Medulla oblongata (tissue), 1 donor: Measurements from ENCODE around the gene TMCC3.
"Not testable (repeated sequence)": the region's sequence is repeated elsewhere in the genome, so short reads cannot be mapped to it uniquely, and the experiment has no call there.

Experiments used
- DNase-seq: peaks from one replicate; pipeline ENCODE4 v3.0.0-alpha.2; 2015; ENCODE audit errors: extremely low spot score

Gene TMCC3, protein sequence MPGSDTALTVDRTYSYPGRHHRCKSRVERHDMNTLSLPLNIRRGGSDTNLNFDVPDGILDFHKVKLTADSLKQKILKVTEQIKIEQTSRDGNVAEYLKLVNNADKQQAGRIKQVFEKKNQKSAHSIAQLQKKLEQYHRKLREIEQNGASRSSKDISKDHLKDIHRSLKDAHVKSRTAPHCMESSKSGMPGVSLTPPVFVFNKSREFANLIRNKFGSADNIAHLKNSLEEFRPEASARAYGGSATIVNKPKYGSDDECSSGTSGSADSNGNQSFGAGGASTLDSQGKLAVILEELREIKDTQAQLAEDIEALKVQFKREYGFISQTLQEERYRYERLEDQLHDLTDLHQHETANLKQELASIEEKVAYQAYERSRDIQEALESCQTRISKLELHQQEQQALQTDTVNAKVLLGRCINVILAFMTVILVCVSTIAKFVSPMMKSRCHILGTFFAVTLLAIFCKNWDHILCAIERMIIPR

DNA sequence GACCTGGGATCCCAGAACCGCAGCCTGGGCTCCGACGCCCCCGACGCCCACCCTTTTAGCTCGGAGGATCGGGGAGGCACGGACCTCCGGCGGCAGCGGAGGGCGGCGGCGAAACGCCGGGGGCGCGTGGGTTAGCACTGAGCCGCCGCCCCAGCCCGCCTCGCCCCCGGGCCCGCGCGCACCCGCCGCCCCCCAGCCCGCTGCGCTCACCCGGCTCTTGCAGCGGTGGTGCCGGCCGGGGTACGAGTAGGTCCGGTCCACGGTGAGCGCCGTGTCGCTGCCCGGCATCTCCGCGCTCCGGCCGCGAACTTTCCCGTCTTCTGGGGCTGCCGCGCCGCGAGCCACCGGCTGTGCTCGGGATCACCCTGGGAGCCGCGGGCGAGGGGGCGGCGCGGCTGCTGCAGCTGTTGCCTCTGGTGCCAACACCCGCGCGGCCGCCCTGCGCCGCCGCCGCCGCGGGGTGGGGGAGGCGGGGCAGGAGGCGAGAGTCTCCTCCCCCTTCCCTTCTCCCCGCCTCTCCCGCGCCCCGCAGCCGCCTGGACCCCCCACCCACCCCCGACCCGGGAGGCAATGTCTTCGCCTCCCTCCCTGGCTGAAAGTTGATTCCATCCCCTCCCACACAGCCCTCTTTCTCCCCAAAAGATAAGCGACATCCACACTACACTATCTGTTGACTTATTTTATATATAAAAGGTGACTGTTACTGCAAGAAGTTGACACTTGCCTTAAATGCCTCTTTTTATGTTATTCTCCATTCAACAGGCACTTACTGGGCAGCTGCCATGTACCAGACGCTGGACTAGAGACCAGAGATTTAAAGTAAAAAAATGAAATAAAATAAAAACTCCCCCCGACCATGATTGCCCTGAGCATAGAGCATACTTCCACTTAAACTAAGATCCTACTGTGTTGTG is at the start of gene TMCC3:
TMCC3 (minus strand) TSS at position 415 of the 914 bp plus-strand sequence; CDS start at position 288, 127 bp downstream.
- peak; percentile 84 for DNase-seq

DNA sequence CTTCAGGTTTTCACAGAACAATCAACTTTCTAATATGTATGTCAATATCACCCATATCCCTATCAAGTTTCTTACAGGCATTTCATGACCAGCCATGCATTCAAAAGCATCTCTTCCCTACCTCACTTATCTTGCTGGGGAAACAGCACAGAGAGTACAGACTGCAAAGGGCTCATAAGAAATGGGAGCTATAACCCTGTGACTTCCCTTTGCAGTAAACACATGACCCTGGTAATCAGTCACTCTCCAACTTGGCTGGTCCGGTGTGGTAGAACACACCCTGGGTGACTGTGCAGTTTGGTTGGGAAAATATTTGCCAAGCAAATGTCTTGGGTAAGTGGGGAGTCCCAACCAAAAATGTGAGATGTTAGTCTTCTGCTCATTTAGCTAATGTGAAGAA is 49.4 kb upstream of the TMCC3 start:
- no peak for DNase-seq

DNA sequence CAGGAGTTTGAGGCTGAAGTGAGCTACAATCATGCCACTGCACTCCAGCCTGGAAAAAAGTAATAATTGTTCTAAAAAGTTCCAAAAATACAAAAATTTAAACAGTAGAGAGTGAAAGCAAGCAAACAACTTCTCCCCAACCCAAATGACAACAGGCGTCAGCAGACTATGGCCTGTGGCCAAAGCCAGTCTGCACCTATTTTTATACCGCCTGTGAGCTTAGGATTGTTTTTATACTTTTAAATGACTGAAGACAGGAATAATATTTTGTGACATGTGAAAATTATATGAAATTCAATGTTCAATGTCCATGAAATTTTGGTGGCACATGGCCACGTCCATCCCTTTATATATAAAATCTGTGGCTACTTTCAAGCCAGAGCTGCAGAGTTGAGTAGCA is 48.2 kb upstream of the TMCC3 start:
- DNase-seq = no peak

DNA sequence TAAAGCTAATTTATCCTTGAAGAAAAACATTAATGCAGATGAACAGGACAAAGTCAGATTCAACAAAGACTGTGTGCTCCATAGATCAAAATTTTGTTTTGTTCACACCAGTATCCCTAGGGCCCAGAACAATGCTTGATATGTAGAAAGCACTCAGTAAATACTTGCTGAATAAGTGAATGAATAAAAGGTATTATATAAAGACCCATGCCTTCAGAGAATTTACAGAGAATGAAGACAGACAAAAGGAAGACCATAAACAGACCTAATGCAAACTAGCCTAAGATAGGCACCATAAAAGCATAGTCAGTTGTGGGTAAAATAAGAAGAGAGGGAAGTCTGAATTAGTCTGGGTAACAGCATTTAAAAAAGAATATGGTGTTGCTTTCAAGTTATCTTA is 47.3 kb upstream of the TMCC3 start:
- DNase-seq = no peak

DNA sequence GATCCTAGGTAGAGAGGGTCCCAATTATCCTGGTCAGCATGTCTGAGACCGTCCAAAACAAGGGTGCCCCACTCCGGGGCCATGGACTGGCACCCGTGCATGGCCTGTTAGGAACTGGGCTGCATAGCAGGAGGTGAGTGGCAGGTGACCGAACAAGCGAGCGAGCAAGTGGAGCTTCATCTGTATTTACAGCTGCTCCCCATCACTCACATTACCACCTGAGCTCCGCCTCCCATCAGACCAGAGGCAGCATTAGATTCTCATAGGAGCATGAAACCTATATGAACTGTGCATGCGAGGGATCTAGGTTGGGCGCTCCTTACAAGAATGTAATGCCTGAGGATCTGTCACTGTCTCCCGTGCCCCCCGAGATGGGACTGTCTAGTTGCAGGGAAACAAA is 44.4 kb upstream of the TMCC3 start:
- DNase-seq = no peak

DNA sequence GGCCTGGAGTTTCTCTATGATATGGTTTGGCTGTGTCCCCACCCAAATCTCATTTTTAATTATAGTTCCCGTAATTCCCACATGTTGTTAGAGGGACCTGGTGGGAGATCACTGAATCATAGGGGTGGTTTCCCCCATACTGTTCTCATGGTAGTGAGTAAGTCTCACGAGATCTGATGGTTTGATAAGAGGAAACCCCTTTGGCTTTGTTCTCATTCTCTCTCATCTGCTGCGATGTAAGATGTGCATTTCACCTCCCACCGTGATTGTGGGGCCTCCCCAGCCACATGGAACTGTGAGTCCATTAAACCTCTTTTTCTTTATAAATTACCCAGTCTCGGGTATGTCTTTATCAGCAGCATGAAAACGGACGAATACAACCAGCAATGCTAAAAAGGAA is 42.5 kb upstream of the TMCC3 start:
- not testable (repeated sequence) for DNase-seq

DNA sequence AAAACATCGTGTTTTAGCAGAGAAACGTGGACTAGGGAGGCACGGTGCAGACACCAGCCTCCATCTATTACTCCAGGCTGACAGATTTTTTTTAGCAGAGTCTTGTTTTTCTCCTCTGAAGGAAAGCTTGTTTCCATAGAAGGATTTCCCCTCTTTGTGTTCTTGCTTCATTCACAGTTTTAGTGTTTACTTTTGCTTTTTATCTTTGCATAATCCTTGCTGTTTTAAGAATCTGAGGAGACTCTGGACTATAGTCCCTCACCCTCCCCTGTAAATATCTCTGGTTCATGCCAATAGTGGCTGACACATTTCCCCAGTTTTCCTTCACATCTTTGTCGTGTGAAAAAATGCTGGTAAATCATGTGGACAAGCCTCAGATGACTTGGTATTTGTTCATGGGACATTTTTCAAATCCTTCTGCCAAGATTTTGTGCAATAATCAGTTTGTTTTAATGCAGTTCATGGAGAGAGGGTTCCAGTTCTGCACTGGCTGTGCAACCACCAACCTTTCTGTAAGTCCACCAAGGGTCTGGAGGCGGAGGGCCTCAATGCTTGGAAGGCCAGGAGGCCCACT is 39.9 kb upstream of the TMCC3 start:
- DNase-seq = no peak

DNA sequence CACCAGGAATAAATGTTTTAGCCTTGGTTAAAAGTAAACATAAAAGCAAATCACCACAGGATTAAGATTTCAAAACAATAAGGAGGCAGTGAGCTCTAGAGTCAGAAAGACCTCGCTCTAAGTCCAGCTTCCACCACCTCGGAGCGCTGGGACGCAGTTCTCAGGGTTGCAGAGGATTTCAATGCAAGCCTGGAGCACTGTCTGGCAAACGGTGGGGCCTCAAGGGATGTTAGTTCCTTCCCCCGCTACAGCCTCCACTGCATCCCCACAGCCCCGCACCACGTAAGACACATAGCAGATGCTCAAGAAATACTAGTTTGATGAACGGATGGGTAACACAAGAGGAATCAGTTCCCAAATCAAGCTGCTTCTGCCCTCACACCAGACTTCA is 39.3 kb upstream of the TMCC3 start:
- no peak for DNase-seq

DNA sequence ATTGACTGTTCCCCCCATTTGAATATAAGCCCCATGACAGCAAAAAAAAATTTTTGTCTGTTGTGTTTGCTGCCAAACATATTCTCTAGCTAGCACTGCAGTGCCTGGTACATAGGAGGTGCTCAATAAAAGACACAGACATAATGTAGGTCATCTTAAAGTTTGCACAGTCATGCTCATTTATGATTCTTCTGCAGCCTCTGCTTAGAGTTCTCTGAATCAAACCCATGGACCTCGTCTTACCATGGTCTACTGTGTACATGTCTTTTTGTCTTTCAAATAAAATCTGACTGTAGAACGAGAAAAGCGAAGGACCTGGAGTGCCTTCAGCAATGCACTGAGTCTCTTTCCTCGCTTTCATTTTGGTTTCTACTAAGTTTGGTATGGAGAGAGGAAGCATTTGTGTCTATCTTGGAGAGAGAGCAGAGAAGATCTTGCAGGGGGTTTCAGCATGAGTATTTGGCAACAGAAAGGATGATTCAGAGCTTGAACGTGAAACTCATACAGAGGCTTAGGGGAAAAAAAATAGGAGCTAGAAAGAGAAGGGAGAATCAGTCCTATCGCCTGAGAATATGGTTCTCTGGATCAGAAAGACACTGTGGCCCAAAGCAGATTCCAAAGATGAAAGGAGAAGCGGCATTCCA is 38.8 kb upstream of the TMCC3 start:
- DNase-seq = peak; percentile 45

DNA sequence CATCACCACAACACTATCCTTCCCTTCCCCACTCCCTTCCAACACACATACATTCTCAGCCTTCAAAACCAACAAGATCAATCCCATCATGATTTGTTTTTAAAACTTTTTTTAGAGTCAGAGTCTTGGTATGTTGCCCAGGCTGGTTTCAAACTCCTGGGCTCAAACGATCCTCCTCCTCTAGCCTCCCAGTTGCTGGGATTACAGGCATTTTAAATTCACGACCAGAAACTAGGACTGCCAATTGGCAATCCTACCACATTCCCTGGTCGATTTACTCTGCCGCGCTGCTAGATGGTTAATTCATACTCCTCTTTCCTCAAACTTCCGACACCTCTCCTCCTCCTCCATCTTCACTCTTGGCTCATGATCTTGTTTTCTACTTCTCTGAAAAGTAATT is 37.5 kb upstream of the TMCC3 start:
- no peak for DNase-seq

DNA sequence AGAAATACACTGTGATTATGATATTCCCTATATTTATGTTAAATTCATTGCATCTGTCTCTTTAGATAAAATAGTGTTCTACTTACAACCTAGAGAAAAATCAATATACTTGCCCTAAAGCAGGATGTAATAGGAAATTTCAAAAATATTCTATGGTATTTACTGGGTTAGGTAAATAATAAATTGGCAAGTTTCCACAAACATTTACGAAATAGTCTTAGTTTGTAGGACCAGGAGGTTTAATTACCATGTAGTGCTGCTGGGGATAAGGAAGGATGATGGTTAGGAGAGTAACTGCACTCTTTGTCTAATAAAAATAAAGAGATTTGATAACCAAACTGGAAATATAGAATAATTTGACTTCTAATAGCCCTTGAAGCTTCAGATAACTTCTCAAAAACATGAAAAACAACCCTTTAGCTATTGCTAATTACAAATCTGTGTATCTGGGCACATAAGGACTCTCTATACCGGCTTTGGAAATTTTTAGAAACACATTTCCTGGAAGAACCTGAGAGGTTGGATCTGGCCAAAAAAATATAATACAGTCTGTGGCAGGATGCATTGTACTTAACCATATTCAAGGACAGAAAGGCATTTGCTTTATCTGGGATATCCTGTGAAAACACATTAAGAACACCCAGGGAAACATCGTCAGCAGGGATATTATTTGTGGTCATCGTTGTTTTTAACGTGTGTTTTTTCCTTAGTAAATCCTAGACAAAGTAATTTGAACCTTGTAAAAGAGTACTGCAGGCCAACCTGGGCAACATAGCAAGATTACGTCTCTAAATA is 36.7 kb upstream of the TMCC3 start:
- DNase-seq = no peak

DNA sequence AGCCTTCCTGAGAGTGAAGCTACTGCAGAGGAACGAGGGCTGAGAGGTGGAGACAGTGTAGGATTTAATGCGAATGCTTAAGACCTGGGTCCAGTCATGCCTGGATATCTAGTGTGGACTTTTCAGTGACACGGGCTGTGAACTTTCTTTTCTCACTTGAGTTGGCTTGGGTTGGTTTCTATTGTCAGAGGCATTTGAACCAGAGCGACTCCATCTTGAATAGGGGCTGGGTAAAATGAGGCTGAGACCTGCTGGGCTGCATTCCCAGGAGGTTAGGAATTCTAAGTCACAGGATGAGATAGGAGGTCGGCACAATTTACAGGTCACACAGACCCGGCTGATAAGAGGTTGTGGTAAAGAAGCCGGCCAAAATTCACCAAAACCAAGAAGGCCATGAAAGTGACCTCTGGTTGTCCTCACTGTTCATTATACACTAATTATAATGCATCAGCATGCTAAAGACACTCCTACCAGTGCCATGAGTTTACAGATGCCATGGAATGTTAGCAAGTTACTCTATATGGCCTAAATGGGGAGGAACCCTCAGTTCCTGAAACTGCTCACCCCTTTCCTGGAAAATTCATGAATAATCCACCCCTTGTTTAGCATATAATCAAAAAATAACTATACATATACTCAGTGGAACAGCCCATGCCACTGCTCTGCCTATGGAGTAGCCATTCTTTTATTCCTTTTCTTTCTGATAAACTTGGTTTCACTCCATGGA is 34.2 kb upstream of the TMCC3 start:
- DNase-seq = no peak

DNA sequence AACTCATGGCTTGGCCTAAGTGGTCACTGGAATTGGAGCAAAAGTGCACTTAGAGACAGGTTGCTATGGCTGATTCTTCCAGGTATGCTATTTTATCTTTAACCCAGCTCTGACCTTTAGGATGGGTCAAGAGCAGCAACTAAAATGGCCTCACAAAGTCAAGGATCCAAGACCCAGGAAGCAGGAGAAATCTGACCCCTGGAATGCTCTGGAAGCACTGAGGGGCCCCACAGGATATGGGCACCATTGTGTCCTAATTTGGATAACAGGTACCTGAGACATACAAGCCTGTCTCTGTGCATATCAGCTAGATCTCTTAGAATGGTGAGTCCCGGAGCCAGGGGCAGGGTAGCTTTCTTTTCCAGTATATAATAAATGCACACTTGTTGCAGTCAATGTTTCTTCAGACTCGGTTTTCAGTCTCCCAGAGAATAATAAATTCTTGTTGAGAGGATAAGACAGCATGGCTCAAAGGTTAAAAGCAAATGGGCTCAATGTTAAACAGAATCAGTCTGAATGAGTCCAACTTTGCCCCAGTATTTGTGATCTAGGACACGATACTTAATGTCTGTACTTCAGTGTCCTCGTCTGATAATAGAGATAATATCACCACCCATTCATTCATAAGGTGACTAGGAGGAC is 29.3 kb upstream of the TMCC3 start:
- DNase-seq = no peak

DNA sequence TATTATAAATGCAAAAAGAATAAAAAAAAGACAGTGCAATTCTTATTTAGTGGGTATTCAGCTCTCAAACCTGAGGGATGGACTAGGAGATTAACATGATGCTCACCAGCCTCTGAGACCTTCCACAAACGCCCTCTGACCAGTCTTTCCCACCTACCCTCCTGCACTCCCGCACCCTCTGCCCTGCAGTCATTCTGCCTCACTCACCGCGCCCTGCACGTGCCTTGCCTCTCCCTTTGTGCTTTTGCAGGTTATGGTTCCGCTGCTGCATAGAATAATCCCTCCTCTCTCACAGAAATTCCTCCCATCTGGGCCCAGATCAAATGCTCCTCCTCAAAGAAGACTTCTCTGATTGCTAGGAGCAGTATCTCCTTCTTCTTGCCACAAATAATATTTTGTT is 28.5 kb upstream of the TMCC3 start:
- DNase-seq = no peak

DNA sequence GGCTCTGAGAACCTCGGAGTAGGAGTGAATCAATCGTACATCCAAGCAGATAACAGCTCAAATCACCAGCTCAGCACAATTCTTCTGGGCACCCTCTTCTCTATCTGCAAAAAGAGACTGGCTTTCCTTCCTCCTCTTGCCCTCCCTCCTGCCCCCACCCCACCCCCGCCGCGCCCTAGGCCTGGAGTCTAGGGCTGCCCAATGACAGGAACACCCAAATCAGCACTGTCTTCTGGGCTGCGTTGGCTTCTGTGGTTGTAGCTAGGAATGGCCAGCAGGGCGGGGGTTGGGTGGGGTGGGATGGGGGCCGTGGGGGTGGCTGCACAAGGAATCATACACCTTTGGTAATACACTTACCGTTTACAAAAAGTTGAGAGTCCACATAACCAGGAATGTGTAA is 28.0 kb upstream of the TMCC3 start:
- DNase-seq = no peak

DNA sequence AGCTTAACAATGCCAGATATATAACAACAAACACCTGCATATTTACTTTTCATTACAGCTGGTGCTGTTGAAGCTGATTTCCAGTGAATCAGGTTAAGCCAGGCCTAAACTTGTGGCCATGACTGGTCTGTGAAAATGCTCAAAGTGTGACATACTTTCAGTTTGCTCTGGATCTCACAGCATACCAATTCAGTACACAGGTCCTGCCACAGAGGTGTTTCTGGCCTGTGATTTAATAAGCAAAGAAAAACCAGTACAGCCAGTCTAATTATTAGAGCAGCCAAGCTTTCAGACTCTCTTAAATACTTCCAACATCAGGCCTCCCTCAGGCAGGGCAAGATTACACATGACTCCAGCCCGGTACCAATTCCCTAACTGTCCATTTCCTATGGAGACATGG is 27.4 kb upstream of the TMCC3 start:
- DNase-seq = no peak

DNA sequence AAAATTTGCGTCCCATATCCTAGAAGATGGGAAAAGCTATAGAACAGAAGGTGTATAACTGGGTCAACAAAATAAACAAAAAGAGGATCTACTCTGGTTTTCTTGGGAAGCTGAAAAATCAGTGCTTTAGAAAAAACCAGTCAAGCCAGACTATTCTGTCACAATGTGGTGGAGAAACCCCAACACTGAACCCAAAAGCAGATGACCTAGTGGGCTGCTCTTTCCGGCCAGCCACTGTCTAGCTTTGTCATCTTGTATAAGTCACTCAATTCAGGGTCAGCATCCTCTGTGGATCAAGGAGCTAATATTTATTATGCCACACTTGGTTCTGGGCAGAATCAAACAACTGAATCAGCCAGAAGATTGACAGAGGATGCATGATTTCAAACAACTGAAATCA is 26.6 kb upstream of the TMCC3 start:
- DNase-seq = no peak

DNA sequence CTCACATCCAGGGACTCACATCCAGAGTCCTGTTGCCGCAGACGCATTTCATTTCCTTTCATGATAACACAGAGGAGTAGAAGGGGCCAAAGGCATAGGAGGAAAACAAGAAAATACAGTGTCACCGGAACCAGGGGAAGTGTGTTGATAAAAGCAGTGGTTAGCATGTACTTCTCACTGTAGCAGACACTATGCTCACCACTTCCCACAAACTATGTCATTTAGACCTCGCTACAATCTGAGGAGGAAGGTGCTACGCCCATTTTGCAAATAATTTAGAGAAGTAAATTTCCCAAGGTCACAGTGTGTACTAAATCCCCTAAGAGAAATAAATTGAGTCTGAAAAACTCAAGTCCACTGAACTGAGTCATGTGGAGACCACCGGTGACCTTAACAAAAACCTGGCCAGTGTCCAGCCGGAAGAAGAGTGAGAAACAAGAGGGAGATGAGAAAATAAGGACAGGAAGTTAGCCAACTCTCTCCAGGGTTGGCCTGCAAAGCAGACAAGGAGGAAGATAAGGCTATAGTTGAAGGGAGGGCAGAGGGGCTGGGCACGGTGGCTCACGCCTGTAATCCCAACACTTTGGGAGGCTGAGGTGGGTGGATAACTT is 25.8 kb upstream of the TMCC3 start:
- peak; percentile 67 for DNase-seq

DNA sequence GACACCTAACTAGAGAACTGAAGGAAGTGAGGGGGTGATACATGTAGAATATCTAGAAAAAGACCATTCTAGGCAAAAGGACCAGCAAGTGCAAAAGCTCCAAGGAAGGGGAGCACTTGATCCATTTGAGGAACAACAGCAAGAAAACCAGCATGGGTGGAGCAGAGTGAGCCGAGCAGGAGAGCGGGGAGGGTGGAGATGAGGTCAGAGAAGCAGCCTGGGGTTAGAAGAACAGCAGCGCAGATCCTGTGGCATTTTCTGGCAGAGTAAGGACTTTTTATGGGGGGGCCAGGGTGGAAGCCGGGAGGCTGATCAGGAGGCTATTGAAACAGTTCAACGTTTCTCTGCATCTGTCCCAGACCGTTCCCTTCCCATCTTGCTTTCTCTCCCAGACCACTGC is 24.5 kb upstream of the TMCC3 start:
- DNase-seq = peak; percentile 52
